ENCODE data around the gene IRGQ. TPM values are rescaled to one million over a fixed set of nuclear protein-coding genes. Genes with fewer than 3 reads are reported as not detected.
A peak's percentile ranks its signal among the peaks of the same experiment; 100 is the strongest.
"Not testable (repeated sequence)": the region's sequence is repeated elsewhere in the genome, so short reads cannot be mapped to it uniquely, and the experiment has no call there.

Gene IRGQ
- total RNA-seq, 2 donors from 2014 or later, result 21.6 to 29.4 TPM

GRCh38 chr19:43610493-43610892 lies 14.6 kb upstream of the IRGQ start:
- H3K27ac Mint-ChIP-seq, result peak overlapping the region; percentile 67 to 76
- H3K9me3 Mint-ChIP-seq, result no peaks in the 10 kb centered on the region
- no peaks in the 10 kb centered on the region for H3K36me3 Mint-ChIP-seq
- DNase-seq (ENCODE audit: low spot score in 2 of 2) (no peak), ATAC-seq (no peak)

GRCh38 chr19:43609872-43610271 lies 13.9 kb upstream of the IRGQ start:
- H3K36me3 Mint-ChIP-seq, result no peaks in the 10 kb centered on the region
- no peaks in the 10 kb centered on the region for H3K9me3 Mint-ChIP-seq
- H3K27ac Mint-ChIP-seq, result peak overlapping the region in 1 of 2 donors; percentile 76
- no peak for ATAC-seq
- DNase-seq (ENCODE audit: low spot score in 2 of 2), result no peak

DNA sequence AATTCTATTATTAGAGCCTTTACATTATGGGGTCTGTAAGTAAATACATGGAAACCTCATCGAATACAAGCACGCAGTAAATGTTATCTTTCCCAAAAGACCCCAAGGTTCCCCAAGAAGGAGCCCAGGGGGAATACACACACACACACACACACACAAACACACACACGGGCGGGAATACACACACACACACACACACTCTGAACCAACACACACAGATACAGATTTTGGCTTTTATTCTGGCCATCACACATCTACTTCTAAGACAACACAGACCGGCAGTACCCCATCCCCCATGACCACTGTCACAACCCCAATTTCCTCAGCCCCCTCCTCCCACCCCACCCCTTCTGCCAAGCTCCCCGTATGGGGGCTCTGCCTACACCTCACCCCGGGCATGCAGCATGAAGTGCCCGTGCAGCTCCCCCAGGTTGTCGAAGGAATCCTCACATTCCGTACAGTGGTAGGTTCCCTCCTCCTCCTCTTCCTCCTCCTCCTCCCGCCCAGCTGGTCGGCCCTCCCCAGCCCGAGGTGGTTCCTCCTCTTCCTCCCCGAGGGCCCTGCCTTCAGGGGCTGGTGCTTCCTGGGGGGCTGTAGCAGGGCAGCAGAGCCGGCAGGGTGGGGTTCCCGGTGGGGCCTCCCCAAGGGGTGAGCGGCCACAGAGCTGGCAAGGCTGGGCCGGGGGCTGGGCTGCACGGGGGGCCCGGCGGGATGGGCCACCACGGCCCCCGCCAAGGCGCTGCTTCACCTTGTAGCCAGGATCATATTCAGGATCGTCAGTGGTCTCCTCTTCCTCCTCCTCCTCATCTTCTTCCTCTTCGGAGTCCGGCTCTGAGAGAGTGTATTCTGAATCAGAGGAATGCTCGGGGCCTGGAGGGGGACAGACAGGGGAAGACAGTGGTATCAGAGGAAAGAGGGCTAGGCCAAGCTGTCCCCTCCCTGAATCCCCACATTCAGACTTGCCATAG lies 11.6 kb upstream of the IRGQ start:
- H3K27ac Mint-ChIP-seq, result peak overlapping the region in 1 of 2 donors; percentile 2
- DNase-seq (ENCODE audit: low spot score in 2 of 2) (no peak), ATAC-seq (no peak)
- no peaks in the 10 kb centered on the region for H3K36me3 Mint-ChIP-seq
- H3K9me3 Mint-ChIP-seq, result no peaks in the 10 kb centered on the region

DNA sequence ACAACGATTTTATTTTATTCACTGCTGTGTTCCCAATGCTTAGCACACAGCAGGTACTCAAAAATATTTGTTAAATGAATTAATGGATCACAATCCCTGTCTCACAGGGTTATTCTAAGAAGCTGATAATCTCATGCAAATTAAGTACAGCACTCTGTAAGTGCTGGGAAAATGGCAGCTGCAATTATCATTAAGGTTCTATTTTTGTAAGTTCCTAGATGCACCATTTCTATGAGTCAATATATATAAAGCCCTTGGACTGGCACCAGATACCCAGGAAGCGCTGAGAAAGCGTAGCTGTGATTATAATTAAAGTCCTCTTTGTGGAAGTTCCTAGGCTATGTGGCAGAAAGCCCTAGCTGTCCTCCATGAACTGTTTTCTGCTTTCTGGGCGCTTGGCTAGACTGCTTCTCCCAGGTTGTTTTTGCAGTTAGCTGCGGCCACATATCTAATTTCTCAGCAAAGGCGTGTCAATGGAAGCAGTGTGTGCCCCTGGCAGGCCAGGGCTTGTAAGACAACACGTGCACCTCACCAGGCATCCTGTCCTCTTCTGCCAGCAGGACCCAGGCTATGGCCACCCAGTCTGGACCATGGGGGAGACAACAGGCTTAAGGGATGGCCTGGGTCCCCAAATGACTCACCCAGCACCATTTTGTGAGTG lies 10.8 kb upstream of the IRGQ start:
- peak overlapping the region in 1 of 2 donors; percentile 93 for H3K27ac Mint-ChIP-seq
- ATAC-seq (no peak), DNase-seq (ENCODE audit: low spot score in 2 of 2) (no peak)
- no peaks in the 10 kb centered on the region for H3K36me3 Mint-ChIP-seq
- H3K9me3 Mint-ChIP-seq, result no peaks in the 10 kb centered on the region

DNA sequence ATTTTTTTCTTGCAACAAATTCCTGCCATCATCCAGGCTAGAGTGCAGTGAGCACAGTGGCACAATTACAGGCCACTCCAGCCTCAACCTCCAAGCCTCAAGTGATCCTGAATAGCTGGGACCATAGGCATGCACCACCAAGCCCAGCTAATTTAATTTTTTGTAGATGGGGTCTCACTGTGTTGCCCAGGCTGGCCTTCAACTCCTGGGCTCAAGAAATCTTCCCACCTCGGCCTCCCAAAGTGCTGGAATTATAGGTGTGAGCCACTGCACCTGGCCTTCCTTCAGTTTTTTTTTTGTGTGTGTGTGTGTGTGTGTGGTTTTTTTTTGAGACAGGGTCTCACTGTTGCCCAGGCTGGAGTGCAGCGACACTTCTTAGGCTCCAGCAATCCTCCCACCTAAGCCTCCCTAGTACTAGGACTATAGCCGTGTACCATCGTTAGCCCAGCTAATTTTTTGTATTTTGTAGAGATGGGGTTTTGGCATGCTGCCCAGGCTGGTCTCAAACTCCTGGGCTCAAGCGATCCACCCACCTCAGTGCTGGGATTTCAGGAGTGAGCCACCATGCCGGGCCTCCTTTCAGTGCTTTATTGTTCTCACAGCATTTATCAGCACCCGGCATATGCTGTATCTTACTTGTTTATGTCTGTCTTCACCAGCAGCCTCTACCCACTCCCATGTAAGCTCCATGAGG lies 10.1 kb upstream of the IRGQ start:
- Mint-ChIP-seq H3K36me3 (no peaks in the 10 kb centered on the region), H3K27ac (peak overlapping the region; percentile 77 to 93), H3K9me3 (no peaks in the 10 kb centered on the region)
- DNase-seq (ENCODE audit: low spot score in 2 of 2) (no peak), ATAC-seq (no peak)

- peak overlapping the region in 1 of 2 donors; percentile 57 for H3K27ac Mint-ChIP-seq
- peaks cover 15 to 27% of the 10 kb centered on the region in 2 donors for H3K36me3 Mint-ChIP-seq
- H3K9me3 Mint-ChIP-seq; ATAC-seq; DNase-seq (ENCODE audit: low spot score in 2 of 2): not testable (repeated sequence)
Observed at GRCh38 chr19:43600326-43600725, 4.4 kb upstream of the IRGQ start.

DNA sequence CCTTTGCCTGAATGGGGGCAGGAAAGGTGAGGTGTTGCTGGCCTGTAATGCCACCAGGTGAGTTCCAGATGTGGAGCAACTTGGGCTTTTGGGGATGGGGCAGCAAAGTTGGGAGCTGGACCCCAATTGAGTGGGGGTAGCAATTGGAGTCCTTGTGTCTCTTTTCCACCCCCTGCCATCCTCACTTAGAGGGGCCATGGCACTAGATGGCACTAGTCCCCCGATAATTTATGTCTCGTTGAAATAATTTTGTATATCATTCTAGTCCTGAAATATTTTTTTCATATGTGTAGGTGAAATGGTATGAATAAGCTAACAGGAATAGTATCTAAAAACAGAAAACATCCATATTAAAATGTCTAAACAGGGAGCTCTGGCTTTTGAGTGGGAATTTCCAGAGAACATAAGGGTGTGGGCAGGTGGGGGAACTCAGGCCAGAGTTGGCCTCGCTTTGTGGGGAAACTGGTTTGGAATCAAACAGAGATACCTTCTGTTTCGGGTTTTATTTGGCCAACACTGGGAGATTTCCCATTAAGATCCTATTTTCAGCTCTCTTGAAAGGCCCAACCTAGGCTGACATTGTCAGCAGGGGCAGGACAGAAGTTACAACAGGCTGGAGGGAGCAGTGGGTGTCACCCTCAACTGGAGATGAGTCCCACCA lies 3.8 kb upstream of the IRGQ start:
- no peaks in the 10 kb centered on the region for H3K9me3 Mint-ChIP-seq
- peaks cover 16 to 30% of the 10 kb centered on the region in 2 donors for H3K36me3 Mint-ChIP-seq
- H3K27ac Mint-ChIP-seq, result peak overlapping the region in 1 of 2 donors; percentile 57
- no peak for ATAC-seq
- no peak for DNase-seq (ENCODE audit: low spot score in 2 of 2)

- peaks cover 19 to 30% of the 10 kb centered on the region in 2 donors for H3K36me3 Mint-ChIP-seq
- ATAC-seq, result no peak
Observed at GRCh38 chr19:43598445-43599240, 2.7 kb upstream of the IRGQ start.

DNA sequence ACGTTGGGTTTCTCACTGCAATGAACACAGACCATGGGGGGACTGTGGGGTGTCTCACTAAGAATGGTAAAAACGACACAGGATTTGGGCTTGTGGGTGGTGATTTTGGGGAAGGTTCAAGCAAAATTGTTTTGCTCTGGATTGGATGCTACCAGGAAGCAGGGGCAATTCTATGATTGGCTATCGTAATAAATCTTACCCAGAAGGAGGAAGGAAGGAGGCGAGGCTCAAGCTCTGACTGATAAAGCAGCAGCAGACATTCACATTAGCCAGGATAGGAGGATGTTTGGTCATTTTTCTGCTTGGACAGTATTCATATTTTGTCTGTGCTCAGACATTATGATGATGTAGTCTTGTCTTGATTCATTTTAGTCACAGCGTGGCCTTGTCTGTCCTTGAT lies 1.9 kb upstream of the IRGQ start:
- Mint-ChIP-seq H3K9me3 (no peaks in the 10 kb centered on the region), H3K27ac (peak overlapping the region; percentile 100), H3K36me3 (peaks cover 25 to 34% of the 10 kb centered on the region in 2 donors)
- ATAC-seq (no peak), DNase-seq (ENCODE audit: low spot score in 2 of 2) (no peak)

More at GRCh38 chr19:43598445-43599240, 2.7 kb upstream of the IRGQ start:
- Mint-ChIP-seq H3K27ac (peak overlapping the region in 1 of 2 donors; percentile 100), H3K9me3 (no peaks in the 10 kb centered on the region)
- no peak for DNase-seq (ENCODE audit: low spot score in 2 of 2)

DNA sequence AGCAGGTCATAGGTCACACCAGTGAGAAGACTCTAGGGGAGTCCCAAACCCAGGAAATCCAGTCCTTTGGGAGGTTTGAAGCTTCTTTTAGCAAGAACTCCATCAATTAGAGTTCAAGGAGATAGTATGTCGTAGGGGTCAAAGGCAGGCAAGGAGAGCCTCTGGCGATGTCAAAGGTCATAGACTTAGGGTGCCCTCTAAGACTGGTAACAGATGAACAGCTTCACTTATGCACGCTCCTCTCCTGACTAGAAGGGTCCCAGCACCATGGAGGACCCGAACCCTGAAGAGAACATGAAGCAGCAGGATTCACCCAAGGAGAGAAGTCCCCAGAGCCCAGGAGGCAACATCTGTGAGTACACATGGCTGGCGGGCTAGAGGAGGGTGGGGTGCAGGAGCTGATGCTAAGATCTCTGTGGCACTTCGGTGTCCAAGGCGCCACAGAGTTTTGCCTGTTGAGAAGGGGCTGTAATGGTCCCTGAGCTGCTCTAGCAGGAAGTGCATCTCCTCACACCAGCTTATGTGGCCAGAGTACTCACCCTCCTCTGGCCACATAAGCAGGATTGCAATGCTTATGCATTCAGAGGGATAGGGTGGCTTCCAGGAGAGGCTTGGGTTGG lies 1.0 kb upstream of the IRGQ start:
- H3K9me3 Mint-ChIP-seq, result no peaks in the 10 kb centered on the region
- peak overlapping the region; percentile 100 for H3K27ac Mint-ChIP-seq
- no peak for DNase-seq (ENCODE audit: low spot score in 2 of 2)
- peaks cover 25 to 38% of the 10 kb centered on the region in 2 donors for H3K36me3 Mint-ChIP-seq
- no peak for ATAC-seq

- peak overlapping the region; percentile 100 for H3K27ac Mint-ChIP-seq
- ATAC-seq (peak; percentile 7 to 29), DNase-seq (ENCODE audit: low spot score in 2 of 2) (no peak)
- peaks cover 25 to 38% of the 10 kb centered on the region in 2 donors for H3K36me3 Mint-ChIP-seq
- H3K9me3 Mint-ChIP-seq, result no peaks in the 10 kb centered on the region
Observed at GRCh38 chr19:43595605-43595998, 332 bp downstream of the IRGQ start.

DNA sequence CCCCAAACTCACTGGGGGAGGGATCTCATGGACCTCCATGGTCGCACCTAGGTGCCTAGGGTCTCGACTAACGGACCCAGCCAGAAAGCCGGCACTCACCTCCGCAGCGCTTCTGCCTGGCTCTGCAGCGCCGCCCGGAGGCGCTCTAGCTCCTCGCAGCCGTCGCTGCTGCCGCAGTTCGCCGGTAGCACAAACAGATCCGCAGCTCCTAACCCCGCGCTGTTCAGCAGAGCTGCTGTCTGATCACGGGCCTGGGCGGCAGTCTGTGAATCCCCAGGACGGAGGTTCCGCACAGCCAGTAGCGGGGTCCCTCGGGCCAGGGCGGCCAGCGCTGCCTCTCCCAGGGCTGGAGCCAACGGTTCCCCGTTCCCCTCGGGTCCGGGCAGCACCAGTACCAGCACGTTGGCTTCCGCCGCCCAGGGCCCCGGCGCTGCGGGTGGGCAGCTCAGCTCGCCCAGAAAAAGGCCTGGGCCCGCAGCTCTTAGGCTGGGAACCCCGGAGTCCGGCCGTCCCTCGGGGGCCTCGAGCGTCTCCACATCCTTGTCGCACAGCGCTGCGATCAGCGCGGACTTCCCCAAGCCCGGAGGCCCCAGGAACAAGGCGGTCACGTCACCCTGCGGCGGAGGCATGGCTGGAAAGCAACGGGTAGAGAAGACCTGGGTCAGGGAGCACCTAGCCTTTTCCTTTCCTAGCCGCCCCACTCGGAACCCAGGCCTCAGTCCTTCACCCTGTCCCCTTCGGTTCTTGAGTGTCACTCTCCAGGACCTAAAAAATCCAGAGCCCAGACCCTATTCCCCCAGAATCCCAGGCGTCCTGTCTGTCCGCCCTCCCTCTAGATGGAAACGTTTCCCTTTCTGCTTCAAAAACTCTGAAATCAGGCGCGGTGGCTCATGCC lies 977 bp downstream of the IRGQ start:
- DNase-seq (ENCODE audit: low spot score in 2 of 2) (peak; percentile 78), ATAC-seq (peak; percentile 60 to 66)
- Mint-ChIP-seq H3K27ac (peak overlapping the region; percentile 100), H3K36me3 (peaks cover 25 to 38% of the 10 kb centered on the region in 2 donors), H3K9me3 (no peaks in the 10 kb centered on the region)

- no peaks in the 10 kb centered on the region for H3K9me3 Mint-ChIP-seq
- ATAC-seq (no peak), DNase-seq (ENCODE audit: low spot score in 2 of 2) (no peak)
- H3K27ac Mint-ChIP-seq, result peak overlapping the region; percentile 95 to 100
- peaks cover 25 to 38% of the 10 kb centered on the region in 2 donors for H3K36me3 Mint-ChIP-seq
Observed at GRCh38 chr19:43594081-43594697, 1.7 kb downstream of the IRGQ start.

GRCh38 chr19:43592800-43593350 lies 3.1 kb downstream of the IRGQ start:
- ATAC-seq (no peak), DNase-seq (ENCODE audit: low spot score in 2 of 2) (no peak)
- H3K27ac Mint-ChIP-seq, result no peak overlapping the region
- peaks cover 25 to 34% of the 10 kb centered on the region in 2 donors for H3K36me3 Mint-ChIP-seq
- H3K9me3 Mint-ChIP-seq, result no peaks in the 10 kb centered on the region
